GM06990 (cell line): Measurements from ENCODE around the gene ARID1A.

Experiments
- DNase-seq: peaks from one replicate; pipeline ENCODE4 v3.0.0-alpha.2; 2011; ENCODE audit not compliant: insufficient read length; ENCODE audit errors: extremely low read depth
- H3K27me3 ChIP-seq: replicated peaks from 2 replicates; pipeline ENCODE4 v1.6.0; 2011; ENCODE audit warnings: low read length; ENCODE audit not compliant: control insufficient read depth, insufficient read depth
- H3K36me3 ChIP-seq: 2 replicates; pipeline ENCODE4 v1.5.1; 2011; ENCODE audit warnings: low read length; ENCODE audit not compliant: control insufficient read depth, insufficient read depth
- H3K4me3 ChIP-seq: replicated peaks from 2 replicates; pipeline ENCODE4 v1.5.1; 2011; ENCODE audit warnings: low read depth, mild to moderate bottlenecking, control low read depth, low read length
- TF ChIP-seq, protein P1 (sequence below): IDR thresholded peaks from 2 replicates; pipeline ENCODE4 v1.5.1; 2011; ENCODE audit warnings: low read length, control low read depth, mild to moderate bottlenecking, inconsistent platforms; ENCODE audit not compliant: insufficient read depth, poor library complexity, severe bottlenecking

Gene ARID1A

DNA sequence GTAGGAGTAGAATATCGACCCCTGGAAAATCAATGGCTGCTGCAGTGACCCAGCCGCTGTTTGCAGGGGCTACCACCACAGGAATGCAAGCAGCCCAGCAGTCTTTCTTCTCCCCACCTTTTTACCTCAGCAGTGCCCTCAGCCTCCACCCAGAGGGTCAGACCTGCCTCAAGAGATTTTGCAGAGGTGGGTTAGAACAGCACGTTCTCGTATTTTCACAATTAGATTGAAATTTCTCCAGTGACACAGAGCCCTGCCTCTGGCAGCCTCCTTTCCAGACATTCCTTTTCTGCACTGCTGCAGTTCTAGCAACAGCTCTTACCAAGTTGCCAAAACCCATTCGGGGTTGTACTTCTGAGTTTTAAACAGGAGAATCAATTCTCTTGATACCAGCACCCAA is 53.6 kb downstream of the ARID1A start:
- no peak overlapping the region for H3K4me3 ChIP-seq
- H3K27me3 ChIP-seq: no peaks in the 10 kb centered on the region
- TF ChIP-seq, protein P1, sequence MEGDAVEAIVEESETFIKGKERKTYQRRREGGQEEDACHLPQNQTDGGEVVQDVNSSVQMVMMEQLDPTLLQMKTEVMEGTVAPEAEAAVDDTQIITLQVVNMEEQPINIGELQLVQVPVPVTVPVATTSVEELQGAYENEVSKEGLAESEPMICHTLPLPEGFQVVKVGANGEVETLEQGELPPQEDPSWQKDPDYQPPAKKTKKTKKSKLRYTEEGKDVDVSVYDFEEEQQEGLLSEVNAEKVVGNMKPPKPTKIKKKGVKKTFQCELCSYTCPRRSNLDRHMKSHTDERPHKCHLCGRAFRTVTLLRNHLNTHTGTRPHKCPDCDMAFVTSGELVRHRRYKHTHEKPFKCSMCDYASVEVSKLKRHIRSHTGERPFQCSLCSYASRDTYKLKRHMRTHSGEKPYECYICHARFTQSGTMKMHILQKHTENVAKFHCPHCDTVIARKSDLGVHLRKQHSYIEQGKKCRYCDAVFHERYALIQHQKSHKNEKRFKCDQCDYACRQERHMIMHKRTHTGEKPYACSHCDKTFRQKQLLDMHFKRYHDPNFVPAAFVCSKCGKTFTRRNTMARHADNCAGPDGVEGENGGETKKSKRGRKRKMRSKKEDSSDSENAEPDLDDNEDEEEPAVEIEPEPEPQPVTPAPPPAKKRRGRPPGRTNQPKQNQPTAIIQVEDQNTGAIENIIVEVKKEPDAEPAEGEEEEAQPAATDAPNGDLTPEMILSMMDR: no peak
- DNase-seq: no peak
- peaks cover 23% of the 10 kb centered on the region for H3K36me3 ChIP-seq

DNA sequence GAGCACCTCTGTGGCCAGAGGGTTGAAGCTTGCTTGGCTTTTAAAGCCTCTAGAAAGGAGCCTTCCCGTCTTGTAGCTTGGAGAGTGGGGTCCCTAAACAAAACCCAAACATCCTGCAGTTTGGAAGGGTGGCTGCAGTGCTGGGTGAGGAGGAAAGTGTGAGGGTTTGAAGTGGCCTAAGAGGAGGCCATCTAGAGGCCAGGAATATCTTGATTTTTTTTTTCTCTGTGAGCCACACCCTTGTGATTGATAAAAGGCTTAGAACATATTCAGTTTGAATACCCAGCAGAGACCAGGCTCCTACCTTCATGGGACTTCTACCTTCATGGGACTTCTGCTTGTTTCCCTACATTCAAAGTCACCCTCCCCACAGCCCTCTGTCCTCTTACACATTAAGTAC is 54.6 kb downstream of the ARID1A start:
- no peaks in the 10 kb centered on the region for H3K27me3 ChIP-seq
- H3K36me3 ChIP-seq: peaks cover 25% of the 10 kb centered on the region
- DNase-seq: no peak
- no peak overlapping the region for H3K4me3 ChIP-seq
- TF ChIP-seq, protein P1: no peak

DNA sequence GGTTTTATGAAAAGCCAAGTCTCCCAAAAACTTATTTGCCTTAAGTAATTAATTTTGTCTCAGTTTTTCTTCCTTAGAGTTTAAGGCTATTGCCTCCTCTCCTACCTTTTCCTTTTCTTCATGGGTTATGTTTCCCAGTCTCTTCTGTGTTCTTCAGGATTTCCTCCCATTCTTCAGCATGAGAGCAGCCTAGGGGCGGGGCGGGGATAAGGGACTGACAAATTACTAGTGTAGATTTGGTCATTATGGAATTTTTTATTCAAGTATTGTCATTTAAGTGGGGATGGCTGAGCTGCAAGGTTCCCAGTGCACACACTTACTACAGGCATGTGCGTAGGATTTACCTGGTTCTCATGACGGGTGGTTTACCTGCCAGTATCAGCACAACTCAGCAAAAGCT is 56.7 kb downstream of the ARID1A start:
- TF ChIP-seq, protein P1: no peak
- Histone ChIP-seq H3K36me3 (peaks cover 22% of the 10 kb centered on the region), H3K4me3 (no peak overlapping the region), H3K27me3 (no peaks in the 10 kb centered on the region)
- DNase-seq: no peak

DNA sequence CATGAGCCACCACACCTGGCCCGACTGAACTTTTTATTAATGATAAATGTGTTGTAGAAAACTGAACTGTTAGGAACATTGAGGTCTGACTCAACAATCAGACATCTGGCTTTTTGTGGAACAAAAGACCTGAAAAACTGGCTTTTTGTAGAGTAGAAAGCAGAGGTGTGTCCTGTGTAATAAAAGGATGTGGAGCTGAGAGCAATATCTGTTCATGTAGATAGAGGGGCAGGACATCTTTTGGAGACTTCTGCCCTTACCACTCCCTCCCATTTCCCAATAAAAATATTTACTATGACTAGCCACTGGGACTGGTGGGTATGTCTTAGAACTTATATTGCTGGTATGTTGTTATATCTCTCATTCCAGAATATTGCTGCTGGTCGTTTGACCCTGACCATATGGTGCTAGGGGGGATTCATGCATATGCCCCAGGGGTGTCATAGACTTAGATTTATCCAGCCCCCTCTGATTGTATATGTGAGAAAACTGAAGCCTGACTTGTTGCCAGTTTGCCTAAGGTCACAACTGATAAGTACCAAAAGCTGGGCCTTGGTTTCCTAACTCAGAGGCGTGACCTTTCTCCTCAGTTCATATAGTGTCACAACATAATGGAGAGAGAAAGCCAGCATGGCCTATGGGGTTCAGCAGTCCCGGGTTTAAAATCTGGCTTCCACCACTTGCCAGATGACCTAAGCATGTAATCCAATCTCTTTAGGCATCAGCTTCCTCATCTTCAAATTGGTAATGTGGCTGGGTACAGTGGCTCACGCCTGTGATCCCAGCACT is 58.5 kb downstream of the ARID1A start:
- TF ChIP-seq, protein P1: no peak
- peaks cover 30% of the 10 kb centered on the region for H3K36me3 ChIP-seq
- no peak overlapping the region for H3K4me3 ChIP-seq
- DNase-seq: no peak
- H3K27me3 ChIP-seq: no peaks in the 10 kb centered on the region

DNA sequence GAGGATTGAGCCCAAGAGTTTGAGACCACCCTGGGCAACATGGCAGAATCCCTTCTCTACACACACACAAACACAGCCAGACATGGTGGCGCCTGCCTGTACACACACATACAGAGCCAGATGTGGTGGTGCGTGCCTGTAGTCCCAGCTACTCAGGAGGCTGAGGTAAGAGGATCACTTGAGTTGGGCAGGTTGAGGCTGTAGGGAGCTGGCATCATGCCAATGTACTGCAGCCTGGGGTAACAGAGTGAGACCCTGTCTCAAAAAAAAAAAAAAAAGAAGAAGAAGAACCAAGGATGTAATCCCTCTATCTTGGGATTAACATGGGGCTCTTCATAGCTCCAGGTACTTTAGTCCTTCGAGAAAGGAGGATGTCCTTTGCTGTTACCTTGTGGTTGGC is 62.5 kb downstream of the ARID1A start:
- TF ChIP-seq, protein P1: no peak
- peaks cover 33% of the 10 kb centered on the region for H3K36me3 ChIP-seq
- H3K4me3 ChIP-seq: no peak overlapping the region
- H3K27me3 ChIP-seq: no peaks in the 10 kb centered on the region
- no peak for DNase-seq
